LoVo (cell line): Measurements from ENCODE around the gene TAGAP.
"Not testable (repeated sequence)": the region's sequence is repeated elsewhere in the genome, so short reads cannot be mapped to it uniquely, and the experiment has no call there.

Experiments
- DNase-seq: peaks from one replicate; pipeline ENCODE4 v3.0.0-alpha.2; 2016; ENCODE audit warnings: low spot score

TAGAP gene

GRCh38 chr6:159043947-159044346 lies 844 bp downstream of the TAGAP start:
- no peak for DNase-seq

GRCh38 chr6:159043251-159043650 lies 1.5 kb downstream of the TAGAP start:
- no peak for DNase-seq

DNA sequence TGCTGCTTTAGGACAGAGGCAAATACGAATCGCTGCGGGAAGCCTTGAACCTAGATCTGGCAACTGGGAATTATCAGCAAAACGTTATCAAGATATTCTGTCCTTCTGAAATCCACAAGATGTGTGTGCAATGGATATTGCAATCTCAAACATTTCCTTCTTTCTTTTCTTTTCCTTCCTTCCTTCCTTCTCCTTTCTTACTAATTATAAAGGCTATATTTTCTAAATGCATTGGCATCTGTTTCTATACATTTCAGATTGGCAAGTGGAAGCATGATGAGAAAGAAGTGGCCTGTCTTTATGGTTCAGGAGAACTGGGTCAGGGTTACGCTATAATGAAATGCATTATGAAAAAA lies 2.0 kb downstream of the TAGAP start:
- no peak for DNase-seq

DNA sequence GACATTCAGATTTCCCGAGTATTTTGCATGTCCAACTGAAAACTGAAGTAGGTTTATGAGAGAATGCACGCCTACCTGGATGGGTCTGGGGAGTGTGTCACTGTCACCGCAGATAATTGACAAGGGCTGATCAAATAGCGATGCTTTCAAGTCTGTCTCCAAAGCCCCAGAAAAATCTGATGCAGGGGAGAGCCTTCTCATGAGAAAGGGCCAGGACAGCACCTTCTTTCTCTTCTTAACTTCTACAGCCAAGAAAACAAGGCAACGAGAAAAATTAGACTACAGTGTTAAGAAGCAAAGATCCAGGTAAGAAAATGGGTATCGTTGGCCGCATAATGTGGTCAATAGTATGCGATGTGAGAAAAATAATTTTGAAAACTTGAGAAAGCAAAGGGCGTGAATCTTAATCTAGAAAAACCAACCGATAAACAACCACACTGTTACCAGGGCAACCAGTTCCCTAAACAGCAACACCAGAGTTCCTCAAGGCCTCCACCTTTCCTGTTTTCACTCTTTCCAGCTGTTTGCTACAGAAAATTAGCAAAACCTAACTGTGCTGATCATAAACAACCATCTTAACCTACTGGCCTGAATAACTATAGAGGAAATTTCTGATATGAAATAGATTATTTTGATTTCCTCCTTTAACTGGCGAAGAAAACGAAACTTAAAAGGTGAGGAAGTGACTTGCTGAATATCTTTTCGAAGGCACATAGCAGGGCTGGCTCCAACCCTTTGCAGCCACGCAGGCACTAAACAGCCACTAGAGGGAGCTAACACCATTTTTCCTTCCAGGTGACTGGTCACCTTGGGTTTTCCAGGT lies 2.6 kb downstream of the TAGAP start:
- peak; percentile 75 for DNase-seq

GRCh38 chr6:159041181-159041580 lies 3.6 kb downstream of the TAGAP start:
- no peak for DNase-seq

DNA sequence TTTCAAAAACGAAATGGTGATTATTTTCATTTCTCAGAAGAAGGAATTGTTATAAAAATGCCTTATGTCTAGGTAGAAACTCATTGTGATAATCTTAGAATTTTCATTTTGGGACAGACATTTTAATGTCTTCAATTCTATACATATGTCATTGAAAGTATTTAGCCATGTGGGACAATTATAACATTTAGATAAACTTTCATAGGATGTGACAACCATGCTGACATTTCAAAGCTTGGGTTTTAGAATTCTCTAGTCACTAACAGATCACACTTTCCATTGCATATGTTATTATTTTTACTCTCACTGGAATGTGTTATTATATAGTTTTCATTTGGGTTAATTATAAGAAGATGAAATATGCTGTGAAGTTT lies 4.9 kb downstream of the TAGAP start:
- no peak for DNase-seq

- DNase-seq, result no peak
Observed at GRCh38 chr6:159038914-159039884, 5.6 kb downstream of the TAGAP start.

DNA sequence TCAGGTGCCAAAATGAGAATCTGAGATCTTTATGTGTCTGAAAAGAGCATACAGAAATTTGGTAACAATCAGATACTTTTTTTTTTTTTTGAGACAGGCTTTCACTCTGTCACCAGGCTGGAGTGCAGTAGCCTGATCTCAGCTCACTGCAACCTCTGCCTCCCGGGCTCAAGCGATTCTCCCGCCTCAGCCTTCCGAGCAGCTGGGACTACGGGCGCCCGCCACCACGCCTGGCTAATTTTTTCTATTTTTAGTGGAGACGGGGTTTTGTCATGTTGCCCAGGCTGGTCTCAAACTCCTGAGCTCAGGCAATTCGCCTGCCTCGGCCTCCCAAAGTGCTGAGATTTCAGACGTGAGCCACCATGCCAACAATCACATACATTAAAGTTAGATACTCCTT lies 6.5 kb downstream of the TAGAP start:
- DNase-seq, result not testable (repeated sequence)

DNA sequence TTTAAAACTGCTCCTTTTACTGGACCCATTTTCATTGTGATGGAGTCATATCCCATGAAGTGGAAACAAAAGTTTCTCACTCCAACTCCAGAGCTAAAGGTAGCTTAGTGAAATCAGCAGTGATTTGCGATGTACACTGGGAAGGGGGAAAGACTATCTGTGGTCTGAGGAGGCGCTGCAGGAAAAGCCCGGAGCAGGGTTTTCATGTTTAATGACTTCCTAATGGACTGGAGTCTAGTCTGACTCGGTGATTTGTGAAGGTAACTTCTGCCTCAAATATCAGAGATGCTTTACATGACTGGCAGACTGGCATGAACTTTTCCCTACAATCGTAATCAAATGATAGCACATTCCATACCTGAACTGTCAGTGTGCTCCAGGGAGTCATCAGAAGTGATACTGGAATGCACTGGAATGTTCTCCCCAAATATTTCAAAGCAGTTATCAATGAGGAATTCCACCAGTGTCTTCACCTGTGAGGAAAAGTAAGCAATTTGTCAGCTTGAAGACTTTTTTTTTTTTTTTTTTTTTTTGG lies 7.0 kb downstream of the TAGAP start:
- DNase-seq, result no peak

DNA sequence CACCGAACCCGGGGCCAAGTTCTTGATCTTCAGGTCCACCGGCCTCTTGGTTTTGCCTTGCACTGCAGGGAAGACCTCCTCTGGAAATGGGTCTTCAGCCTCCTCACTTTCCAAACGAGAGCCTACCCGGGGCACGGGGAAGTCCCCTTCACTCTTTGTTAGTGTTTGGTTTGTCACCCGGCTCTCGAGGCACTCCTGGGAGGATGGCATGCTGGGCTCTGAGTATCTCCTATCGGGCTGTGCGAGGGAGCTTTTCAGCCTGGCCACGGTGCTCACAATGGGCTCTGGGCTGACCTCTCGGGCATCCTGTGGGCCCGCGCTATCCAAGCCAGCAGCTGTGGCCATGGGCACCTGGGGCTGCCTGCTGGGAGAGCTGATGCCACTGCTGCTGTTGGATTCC lies 8.1 kb downstream of the TAGAP start:
- no peak for DNase-seq

DNA sequence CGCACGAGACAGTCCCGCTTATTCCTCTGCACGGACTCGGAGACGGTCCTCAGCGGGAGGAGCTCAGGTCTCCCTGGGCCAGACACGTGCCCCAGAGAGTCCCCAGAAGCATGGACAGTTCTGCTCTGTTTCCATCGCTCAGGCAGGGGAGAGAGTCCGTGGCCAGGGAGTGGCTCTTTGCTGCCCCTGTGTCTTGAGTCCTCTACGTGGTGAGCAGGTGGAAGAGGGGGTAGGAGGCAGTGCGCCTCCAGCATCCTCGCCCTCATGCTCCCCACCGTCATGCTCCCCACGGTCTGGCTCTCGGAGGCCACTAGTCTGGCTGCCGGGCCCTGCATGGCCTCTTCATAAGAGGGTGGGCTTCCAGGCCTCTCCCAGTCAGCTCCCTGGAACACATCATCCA lies 8.9 kb downstream of the TAGAP start:
- DNase-seq, result no peak

GRCh38 chr6:159033160-159034049 lies 11.4 kb downstream of the TAGAP start:
- no peak for DNase-seq

DNA sequence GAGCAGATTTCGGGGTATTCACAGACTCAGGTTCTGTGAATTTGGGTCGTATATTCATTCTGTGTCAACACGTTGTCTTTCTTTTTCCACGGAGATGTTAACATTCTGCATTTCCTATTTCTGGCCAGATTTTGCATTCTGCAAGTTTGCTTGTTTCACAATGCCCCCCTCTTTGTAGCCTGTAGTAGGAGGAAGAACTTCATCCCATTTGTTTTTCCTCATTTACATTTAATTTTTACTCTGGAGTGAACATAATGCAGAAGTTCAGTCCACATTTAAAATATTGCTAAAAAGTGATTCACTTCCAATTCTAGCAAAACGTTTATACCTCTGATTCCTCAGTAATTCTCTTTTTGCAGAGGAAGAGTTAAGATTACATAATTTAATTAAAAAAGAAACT lies 12.9 kb downstream of the TAGAP start:
- DNase-seq, result no peak

- DNase-seq, result no peak
Observed at GRCh38 chr6:159030168-159030567, 14.6 kb downstream of the TAGAP start.

DNA sequence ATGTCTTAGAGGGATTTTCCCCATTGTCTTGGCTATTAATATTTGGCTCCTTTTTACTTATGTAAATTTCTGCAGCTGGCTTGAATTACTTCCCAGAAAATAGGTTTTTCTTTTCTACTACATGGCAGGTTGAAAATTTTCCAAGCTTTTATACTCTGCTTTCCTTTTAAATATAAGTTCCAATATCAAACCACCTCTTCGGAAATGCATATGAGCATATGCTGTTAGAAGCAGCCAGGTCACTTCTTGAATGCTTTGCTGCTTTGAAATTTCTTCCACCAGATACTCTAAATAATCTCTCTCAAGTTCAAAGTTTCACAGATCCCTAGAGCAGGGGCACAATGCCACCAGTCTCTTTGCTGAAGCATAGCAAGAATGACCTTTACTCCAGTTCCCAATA lies 19.6 kb downstream of the TAGAP start:
- not testable (repeated sequence) for DNase-seq

GRCh38 chr6:159023893-159024292 lies 20.9 kb downstream of the TAGAP start:
- no peak for DNase-seq

GRCh38 chr6:159020011-159020410 lies 24.8 kb downstream of the TAGAP start:
- DNase-seq, result no peak

GRCh38 chr6:159017757-159018559 lies 26.8 kb downstream of the TAGAP start:
- DNase-seq, result no peak

DNA sequence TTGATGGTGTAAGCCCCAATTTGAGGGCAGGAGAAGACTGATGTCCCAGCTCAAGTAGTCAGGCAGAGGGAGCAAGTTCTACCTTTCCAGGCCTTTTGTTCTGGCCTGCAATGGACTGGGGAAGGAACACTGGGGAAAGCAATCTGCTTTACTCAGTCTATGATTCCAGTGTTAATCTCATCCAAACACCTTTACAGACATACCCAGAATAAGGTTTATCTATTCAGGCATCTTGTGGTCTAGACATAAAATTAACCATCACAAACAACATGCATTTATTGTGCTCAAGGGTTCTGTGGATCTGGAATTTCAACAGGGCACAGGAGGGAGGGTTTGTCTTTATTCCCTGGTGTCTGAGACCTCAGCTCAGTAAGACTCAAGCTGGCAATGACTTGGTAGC lies 30.4 kb downstream of the TAGAP start:
- no peak for DNase-seq

GRCh38 chr6:159013229-159013628 lies 31.6 kb downstream of the TAGAP start:
- DNase-seq, result no peak

DNA sequence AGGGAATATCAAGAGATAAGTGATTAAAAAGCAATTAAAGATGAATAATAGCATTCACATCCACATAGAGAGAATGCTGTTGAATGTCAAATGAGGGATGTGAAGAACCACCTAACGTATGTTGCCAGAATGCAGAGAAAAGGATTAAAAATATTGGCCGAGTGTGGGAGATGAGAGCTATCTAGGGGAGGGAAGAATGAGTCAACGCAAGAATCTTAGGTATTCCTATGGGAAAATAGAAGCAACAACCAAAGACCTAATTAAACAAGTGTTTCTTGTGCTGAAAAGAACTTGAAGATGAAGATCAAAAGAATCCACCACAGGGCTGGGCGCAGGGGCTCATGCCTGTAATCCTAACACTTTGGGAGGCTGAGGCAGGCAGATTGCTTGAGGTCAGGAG lies 32.6 kb downstream of the TAGAP start:
- DNase-seq, result no peak
